HUES48 (cell line): ENCODE results near the gene NCBP2L.

Experiments
- H3K27ac ChIP-seq: one replicate; pipeline ENCODE4 v1.7.0; 2013; ENCODE audit warnings: low read depth, low read length, inconsistent platforms
- H3K27me3 ChIP-seq: 2 replicates; pipeline ENCODE4 v1.6.1; 2013; ENCODE audit warnings: mild to moderate bottlenecking, low read length; ENCODE audit not compliant: control insufficient read depth, insufficient read depth
- H3K36me3 ChIP-seq: 2 replicates; pipeline ENCODE4 v1.6.1; 2013; ENCODE audit warnings: low read length; ENCODE audit not compliant: control insufficient read depth, insufficient read depth
- H3K4me1 ChIP-seq: 2 replicates; pipeline ENCODE4 v1.6.1; 2013; ENCODE audit warnings: mild to moderate bottlenecking, low read length; ENCODE audit not compliant: control insufficient read depth, insufficient read depth
- H3K4me3 ChIP-seq: 2 replicates; pipeline ENCODE4 v1.5.1; 2013; ENCODE audit warnings: mild to moderate bottlenecking, low read depth, low read length
- H3K9ac ChIP-seq: 2 replicates; pipeline ENCODE4 v1.6.1; 2013; ENCODE audit warnings: mild to moderate bottlenecking, low read depth, low read length, moderate library complexity
- H3K9me3 ChIP-seq: 2 replicates; pipeline ENCODE4 v1.6.1; 2013; ENCODE audit warnings: low read length; ENCODE audit not compliant: control insufficient read depth, insufficient read depth

NCBP2L gene

DNA sequence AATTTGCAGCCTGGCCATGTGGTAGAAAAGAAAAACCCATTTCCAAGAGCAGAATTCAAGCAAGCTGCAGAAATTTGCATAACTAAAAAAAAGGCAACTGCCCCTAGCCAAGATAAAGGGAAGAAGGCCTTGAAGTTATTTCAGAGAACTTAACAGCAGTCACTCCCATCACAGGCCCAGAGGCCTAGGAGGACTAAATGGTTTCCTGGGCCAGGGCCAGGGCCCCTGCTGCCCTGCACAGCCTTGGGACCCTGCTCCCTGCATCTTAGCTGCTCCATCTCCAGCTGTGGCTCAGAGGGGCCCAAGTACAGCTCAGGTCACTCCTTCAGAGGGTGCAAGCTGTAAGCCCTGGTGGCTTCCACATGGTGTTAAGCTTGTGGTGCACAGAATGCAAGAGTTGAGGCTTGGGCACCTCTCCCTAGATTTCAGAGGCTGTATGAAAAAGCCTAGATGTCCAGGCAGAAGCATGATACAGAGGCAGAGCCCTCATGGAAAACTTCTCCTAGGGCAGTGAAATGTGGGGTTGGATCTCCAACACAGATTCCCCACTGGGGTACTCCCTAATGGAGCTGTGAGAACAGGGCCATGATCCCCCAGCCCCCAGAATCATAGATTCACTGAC, 41.5 kb downstream of the NCBP2L start:
- Histone ChIP-seq H3K36me3 (no peaks in the 10 kb centered on the region), H3K27ac (no peak overlapping the region), H3K4me3 (no peak overlapping the region)

DNA sequence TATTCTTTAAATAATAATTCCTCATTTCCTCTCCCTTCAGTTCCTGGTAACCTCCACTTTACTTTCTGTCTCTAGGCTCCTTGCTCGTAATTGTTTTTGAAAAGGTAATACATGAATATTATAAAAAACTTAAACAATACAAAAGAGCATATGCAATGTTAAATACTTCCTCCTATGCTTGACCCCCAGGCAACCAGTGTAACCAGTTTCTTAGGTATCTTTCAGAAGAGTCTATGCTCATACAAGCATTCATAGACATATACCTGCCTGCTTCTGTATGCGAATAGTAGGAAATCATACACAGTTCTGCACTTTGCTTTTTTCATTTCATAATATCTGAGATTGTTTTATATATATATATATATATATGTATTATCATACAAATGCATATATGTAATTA, 45.5 kb downstream of the NCBP2L start:
- H3K36me3 ChIP-seq: no peaks in the 10 kb centered on the region
- peaks cover 39% of the 10 kb centered on the region for H3K27me3 ChIP-seq
- no peak overlapping the region for H3K4me3 ChIP-seq
- no peak overlapping the region for H3K27ac ChIP-seq
- H3K9me3 ChIP-seq: peaks cover 21% of the 10 kb centered on the region
- 0 out of 2 replicates have a peak, but pooled peaks cover 4% of the 10 kb centered on the region for H3K4me1 ChIP-seq
- H3K9ac ChIP-seq: no peak overlapping the region

More for the DNA sequence above, 41.5 kb downstream of the NCBP2L start:
- Histone ChIP-seq H3K9me3 (peaks cover 30% of the 10 kb centered on the region), H3K4me1 (no peaks in the 10 kb centered on the region), H3K27me3 (peaks cover 3% of the 10 kb centered on the region; the same call in 1 of the 2 replicates), H3K9ac (no peak overlapping the region)

DNA sequence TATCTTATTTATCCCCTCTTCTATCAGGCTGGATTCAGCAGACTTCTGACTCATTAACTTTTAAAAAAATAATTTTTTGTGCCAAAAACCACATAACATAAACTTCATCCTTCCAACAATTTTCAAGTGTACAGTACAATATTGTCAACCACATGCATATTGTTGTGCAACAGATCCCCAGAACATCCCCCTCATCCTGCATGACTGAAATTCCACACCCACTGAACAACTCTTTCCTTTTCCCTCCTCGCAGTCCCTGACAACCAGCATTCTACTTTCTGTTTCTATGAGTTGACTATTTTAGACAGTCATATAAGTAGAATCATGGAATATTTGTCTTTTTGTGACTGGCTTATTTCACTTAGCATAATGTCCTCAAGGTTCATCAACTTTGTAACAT, 45.9 kb downstream of the NCBP2L start:
- Histone ChIP-seq H3K27me3 (peaks cover 43% of the 10 kb centered on the region), H3K4me1 (0 out of 2 replicates have a peak, but pooled peaks cover 4% of the 10 kb centered on the region), H3K36me3 (no peaks in the 10 kb centered on the region), H3K9ac (no peak overlapping the region), H3K9me3 (peaks cover 18% of the 10 kb centered on the region), H3K27ac (no peak overlapping the region), H3K4me3 (no peak overlapping the region)

DNA sequence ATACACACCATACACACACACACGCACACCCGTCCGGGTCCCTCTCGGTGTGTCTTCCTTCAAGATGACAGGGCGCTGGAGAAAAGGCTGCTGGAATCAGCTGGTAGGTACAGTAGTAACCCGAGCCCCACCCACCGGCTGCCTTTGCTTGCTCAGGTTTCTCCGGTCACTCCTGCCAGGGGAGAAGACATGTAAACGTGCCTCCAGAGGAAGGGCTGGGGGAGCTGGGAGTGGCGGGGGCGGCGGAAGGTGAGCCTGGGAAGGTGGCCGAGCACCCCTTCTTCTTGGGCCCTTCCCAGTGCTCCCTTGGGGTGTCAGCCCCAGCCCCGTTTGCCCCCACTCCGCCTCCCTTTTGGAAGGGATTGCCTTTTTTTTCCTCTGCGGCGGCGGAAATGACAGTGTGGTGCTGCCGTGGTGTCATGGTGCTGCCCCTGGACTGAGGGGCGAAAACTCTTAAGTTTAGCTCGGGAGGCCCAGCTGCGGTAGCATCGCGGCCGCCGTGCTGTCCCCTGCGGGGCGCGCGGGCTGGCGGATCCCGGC, 48.2 kb downstream of the NCBP2L start, which contains the start of gene MID2:
Gene MID2 (plus strand): TSS at position 169 of the 540 bp plus-strand sequence. CDS start 561 bp downstream, outside the sequence.
- Histone ChIP-seq H3K9ac (no peak within 1 kb of the TSS; the same call in 1 of the 2 replicates), H3K9me3 (no peaks in the 10 kb centered on the region), H3K27ac (no peak within 1 kb of the TSS), H3K4me3 (peak within 1 kb of the TSS; percentile 52), H3K36me3 (no peaks in the 10 kb centered on the region), H3K27me3 (peaks cover 47% of the 10 kb centered on the region), H3K4me1 (0 out of 2 replicates have a peak, but pooled peaks cover 4% of the 10 kb centered on the region)

DNA sequence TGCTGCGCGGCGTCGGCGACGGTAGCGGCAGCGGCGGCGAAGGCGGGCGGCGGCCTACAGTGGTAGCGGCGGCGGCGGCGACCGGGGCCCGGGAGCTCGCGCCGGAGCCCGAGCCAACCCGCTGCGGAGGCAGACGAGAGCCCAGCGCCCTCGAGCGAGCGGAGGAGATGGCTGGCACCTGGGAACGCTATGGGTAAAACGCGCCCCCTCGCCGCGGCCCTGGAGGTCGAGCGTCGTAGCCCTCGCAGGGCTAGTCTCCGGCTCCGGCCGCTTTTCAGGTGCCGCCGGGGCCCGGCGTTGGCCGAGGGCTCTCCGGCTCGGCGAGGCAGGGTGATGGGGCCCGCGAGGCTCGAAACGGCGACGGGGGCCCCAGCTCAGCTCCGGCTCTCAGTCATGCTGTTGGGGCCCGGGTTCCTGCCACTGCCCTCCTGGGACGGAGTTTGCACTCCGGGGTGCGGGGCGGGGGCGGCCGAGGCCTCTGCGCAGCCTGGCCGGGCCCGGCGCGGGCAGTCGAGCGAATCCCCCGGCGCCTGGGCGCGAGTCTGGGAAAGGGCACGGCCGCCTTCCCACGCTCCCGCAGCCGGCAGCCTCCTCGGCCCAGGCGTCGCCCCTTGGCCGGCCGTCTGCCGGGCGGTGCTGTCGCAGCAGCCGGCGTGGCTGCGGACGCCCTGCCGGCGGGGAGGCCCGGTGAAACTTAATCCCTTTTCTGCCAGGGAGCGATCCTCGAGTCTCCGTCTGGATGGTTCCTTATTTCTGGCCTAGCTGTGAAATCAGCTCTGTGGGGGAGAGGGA, 48.9 kb downstream of the NCBP2L start:
- peak overlapping the region; percentile 52 for H3K4me3 ChIP-seq
- H3K27ac ChIP-seq: no peak overlapping the region
- H3K27me3 ChIP-seq: peaks cover 47% of the 10 kb centered on the region
- H3K4me1 ChIP-seq: 0 out of 2 replicates have a peak, but pooled peaks cover 4% of the 10 kb centered on the region
- H3K9me3 ChIP-seq: no peaks in the 10 kb centered on the region
- no peak overlapping the region; the same call in 1 of the 2 replicates for H3K9ac ChIP-seq
- H3K36me3 ChIP-seq: no peaks in the 10 kb centered on the region

DNA sequence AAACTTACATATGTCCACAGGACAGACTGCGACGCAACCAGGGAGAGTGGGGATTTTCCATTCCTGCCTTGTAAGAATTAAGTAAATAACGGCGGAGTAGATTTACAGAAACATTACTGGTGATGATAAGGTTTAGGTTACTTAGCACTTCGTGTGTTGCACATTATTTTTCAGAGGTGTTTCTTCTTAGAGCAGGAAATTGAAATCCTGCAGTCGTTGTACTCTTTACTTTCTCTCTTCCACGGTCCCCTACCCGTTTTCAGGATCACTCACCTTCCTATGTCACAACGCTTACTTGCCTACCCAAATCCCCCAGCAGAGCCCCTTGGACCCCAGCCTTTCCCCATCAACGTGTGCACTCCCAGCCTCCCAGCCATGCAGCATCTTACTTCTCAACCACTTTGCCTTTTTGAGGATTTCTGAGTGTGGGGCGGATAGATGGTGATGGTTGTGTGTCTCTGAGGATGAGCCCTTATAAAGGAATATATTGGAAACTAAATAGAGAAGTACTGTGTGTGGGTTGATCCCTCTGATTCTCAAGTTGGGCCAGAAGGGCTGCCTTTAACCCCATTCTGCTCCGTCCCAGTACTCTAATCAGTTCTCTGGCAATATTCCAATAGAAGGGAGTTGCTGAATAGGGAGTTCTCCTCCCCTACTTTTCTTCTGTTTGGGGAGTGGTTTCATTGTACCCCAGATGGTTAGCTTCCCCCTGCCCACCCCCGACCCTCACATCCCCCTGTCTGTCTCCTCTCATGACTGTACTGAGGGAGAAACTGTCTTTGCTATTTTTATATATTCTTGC, 49.7 kb downstream of the NCBP2L start:
- no peaks in the 10 kb centered on the region for H3K36me3 ChIP-seq
- H3K4me1 ChIP-seq: 0 out of 2 replicates have a peak, but pooled peaks cover 4% of the 10 kb centered on the region
- H3K4me3 ChIP-seq: peak overlapping the region; percentile 52
- H3K9me3 ChIP-seq: no peaks in the 10 kb centered on the region
- peaks cover 47% of the 10 kb centered on the region for H3K27me3 ChIP-seq
- no peak overlapping the region for H3K27ac ChIP-seq
- H3K9ac ChIP-seq: no peak overlapping the region

DNA sequence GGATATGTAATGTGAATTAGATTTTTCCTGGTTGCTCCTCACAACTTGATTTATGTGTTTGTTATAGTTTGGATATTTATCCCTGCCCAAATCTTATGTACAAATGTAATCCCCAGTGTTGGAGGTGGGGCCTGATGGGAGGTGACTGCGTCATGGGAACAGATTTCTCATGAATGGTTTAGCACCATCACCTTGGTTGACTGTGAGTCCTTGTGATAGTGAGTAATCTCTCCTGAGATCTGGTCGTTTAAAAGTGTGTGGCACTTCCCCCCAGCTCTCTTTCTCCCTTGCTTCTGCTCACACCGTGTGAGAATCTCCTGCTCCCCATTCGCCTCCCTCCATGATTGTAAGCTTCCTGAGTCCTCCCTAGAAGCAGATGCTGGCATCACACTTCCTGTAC, 50.3 kb downstream of the NCBP2L start:
- H3K9me3 ChIP-seq: no peaks in the 10 kb centered on the region
- no peaks in the 10 kb centered on the region for H3K36me3 ChIP-seq
- H3K4me1 ChIP-seq: 0 out of 2 replicates have a peak, but pooled peaks cover 4% of the 10 kb centered on the region
- H3K27me3 ChIP-seq: peaks cover 47% of the 10 kb centered on the region
- H3K27ac ChIP-seq: no peak overlapping the region
- H3K9ac ChIP-seq: no peak overlapping the region
- no peak overlapping the region for H3K4me3 ChIP-seq

DNA sequence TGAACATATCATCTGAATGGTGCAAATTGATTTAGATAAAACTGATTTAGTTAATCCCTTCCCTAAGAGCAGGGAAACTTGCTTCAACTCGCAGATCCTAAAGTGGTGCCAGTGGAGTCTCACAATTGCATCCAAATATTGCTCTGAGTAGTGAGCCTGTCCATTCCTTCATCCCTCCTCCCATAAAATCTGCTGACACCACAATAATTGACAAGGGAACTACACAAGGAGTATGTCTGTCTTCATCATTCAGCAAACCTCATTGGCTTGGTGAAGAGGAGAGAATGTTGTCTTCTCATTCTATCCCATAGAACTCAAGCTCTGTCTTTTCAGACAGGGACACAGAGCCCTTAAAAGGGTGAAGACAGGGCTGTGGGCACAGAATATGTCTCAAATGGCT, 52.3 kb downstream of the NCBP2L start:
- 0 out of 2 replicates have a peak, but pooled peaks cover 4% of the 10 kb centered on the region for H3K4me1 ChIP-seq
- H3K27ac ChIP-seq: no peak overlapping the region
- no peaks in the 10 kb centered on the region for H3K36me3 ChIP-seq
- H3K9ac ChIP-seq: no peak overlapping the region
- no peaks in the 10 kb centered on the region for H3K9me3 ChIP-seq
- H3K27me3 ChIP-seq: peaks cover 38% of the 10 kb centered on the region
- H3K4me3 ChIP-seq: no peak overlapping the region

DNA sequence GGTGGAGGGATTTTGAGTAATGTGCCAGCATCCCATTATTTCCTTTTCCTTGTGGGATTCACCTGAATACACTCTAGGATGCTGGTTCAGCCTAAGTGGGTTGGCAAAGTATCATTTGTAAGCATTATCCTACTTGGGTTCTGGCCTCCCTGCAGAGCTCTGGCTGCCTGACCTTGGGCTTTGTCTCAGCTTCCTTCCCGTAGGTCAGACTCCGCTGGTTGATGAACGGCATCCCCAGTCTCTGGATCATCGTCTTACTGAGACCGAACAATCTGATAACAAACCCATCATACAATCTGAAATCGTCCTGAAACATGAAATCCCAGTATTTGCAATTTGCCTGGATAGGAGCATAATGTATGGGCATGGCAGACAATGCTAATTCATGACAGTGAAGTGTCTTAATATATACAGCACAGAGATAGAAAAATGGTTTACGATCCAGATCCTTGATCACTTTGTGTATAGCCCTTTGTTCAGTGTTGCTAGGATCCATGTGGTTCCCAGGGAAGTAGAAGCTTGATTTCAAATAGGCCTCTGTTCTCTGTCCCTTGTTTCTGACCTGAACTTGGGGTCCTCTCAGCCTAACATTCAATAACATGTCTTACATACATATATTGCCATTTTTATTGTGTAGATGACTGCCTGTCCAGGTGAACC, 53.7 kb downstream of the NCBP2L start:
- Histone ChIP-seq H3K9me3 (no peaks in the 10 kb centered on the region), H3K9ac (no peak overlapping the region), H3K4me3 (no peak overlapping the region), H3K27me3 (peaks cover 26% of the 10 kb centered on the region), H3K36me3 (no peaks in the 10 kb centered on the region), H3K27ac (no peak overlapping the region), H3K4me1 (0 out of 2 replicates have a peak, but pooled peaks cover 4% of the 10 kb centered on the region)
